IMR-90 (cell line): ENCODE data around the gene DCAF5.
A peak's percentile ranks its signal among the peaks of the same experiment; 100 is the strongest.

ENCODE experiments used
- BHLHE40 ChIP-seq: fragments of 150-350 bp; IDR thresholded peaks from 2 replicates; pipeline ENCODE4 v1.6.1; 2016; ENCODE audit warnings: mild to moderate bottlenecking, low read depth, low read length
- CEBPB ChIP-seq: IDR thresholded peaks from 2 replicates; pipeline ENCODE4 v1.6.1; 2012; ENCODE audit warnings: low read depth, low read length, improper control_type of control experiment
- CHD1 ChIP-seq: IDR thresholded peaks from 2 replicates; pipeline ENCODE4 v1.6.1; 2012; ENCODE audit warnings: low read depth, low read length, improper control_type of control experiment
- CTCF ChIP-seq: conservative IDR thresholded peaks from 2 replicates; pipeline ENCODE4 v1.5.1; 2012; ENCODE audit warnings: mild to moderate bottlenecking, low read depth, low read length, improper control_type of control experiment
- ELK1 ChIP-seq: fragments of 150-350 bp; IDR thresholded peaks from 2 replicates; pipeline ENCODE4 v1.6.1; 2016; ENCODE audit warnings: low read depth, mild to moderate bottlenecking, low read length, moderate library complexity, borderline replicate concordance
- FOS ChIP-seq: fragments of 150-350 bp; IDR thresholded peaks from 2 replicates; pipeline ENCODE4 v1.6.1; 2016; ENCODE audit warnings: low read depth, low read length
- MAFK ChIP-seq: IDR thresholded peaks from 2 replicates; pipeline ENCODE4 v1.6.1; 2012; ENCODE audit warnings: low read depth, low read length, improper control_type of control experiment
- POLR2A ChIP-seq: IDR thresholded peaks from 2 replicates; pipeline ENCODE4 v1.6.1; 2012; ENCODE audit warnings: mild to moderate bottlenecking, low read depth, low read length
- RAD21 ChIP-seq: IDR thresholded peaks from 2 replicates; pipeline ENCODE4 v1.6.1; 2012; ENCODE audit warnings: low read length, improper control_type of control experiment
- SMC3 ChIP-seq: fragments of 150-350 bp; IDR thresholded peaks from 2 replicates; pipeline ENCODE4 v1.6.1; 2016; ENCODE audit warnings: low read depth, mild to moderate bottlenecking, antibody characterized with exemption, low read length, moderate library complexity
- USF2 ChIP-seq: fragments of 150-350 bp; IDR thresholded peaks from 2 replicates; pipeline ENCODE4 v1.6.1; 2017; ENCODE audit warnings: mild to moderate bottlenecking, antibody characterized with exemption, low read length, low read depth

- TF ChIP-seq CHD1 (no peak), CTCF (no peak), POLR2A (no peak), CEBPB (no peak), BHLHE40 (no peak), RAD21 (peak; percentile 1; the same call in 1 of the 2 replicates), SMC3 (no peak), MAFK (no peak), USF2 (no peak), ELK1 (no peak), FOS (no peak)
Observed at GRCh38 chr14:69088586-69088985, 64.3 kb downstream of the DCAF5 start.
